HG03108 (cell line): ENCODE data around the gene BLVRA.
A peak's percentile ranks its signal among the peaks of the same experiment; 100 is the strongest.
"Not testable (repeated sequence)": the region's sequence is repeated elsewhere in the genome, so short reads cannot be mapped to it uniquely, and the experiment has no call there.

Source experiments
- ATAC-seq: cut with Tn5 transposase; IDR thresholded peaks from one replicate; pipeline ENCODE4 v1.9.1; 2021; ENCODE audit warnings: moderate library complexity; ENCODE audit not compliant: unreplicated experiment

Gene BLVRA, protein sequence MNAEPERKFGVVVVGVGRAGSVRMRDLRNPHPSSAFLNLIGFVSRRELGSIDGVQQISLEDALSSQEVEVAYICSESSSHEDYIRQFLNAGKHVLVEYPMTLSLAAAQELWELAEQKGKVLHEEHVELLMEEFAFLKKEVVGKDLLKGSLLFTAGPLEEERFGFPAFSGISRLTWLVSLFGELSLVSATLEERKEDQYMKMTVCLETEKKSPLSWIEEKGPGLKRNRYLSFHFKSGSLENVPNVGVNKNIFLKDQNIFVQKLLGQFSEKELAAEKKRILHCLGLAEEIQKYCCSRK

DNA sequence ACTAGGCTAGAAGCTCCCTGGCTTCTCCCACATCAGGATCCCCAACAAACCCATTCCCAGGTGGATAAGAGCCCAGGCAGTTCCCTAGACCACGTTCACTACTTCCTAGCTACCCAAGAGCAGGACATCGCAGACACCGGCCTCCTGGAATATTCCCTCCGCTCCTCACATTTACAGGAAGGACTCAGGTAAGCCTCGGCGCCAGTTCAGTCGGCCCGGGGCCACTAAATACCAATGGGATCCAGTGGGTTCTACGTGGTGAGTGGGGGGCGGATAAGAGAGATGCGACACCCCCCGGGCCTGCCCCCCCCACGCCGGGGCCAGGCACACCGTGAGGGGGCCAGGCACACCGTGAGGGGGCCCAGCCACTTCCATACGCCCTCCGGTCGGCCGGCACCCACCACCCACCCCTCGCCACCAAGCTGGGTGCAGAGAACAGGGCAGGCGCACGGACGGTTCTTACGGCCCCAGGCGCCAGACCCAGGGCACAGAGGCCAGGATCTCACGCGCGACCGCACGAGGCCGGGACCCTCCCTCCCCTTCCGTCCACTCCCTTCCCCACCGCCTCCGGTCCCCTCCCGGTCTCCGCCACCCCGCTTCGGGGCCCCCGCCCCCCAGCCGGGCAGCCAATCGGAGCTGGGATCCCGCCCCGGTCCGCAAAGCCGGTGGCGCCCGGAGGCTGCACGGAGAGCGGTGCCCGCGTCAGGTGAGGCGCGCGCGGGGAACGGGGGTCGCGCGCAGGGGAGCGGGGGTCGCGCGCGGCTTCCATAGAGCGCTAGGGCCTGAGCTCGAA lies at the start of gene BLVRA:
Gene BLVRA, plus strand, starts transcription at position 652 of the 793 bp plus-strand sequence. CDS start 12,479 bp downstream, outside the sequence.
- peak; percentile 73 for ATAC-seq

DNA sequence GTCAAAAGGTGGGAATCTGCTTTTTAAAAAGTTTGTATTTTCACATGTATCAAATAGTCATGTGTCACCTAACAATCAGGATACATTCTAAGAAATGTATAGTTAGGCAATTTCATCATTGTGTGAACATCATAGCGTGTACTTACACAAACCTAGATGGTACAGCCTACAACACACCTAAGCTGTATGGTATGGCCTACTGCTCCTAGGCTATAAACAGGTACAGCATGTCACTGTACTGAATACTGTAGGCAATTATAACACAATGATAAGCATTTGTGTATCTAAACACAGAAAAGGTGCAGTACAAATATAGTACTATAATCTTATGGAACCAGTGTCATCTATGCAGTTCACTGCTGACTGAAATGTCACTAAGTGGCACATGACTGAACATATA lies 47.0 kb upstream of the BLVRA start:
- ATAC-seq: no peak

DNA sequence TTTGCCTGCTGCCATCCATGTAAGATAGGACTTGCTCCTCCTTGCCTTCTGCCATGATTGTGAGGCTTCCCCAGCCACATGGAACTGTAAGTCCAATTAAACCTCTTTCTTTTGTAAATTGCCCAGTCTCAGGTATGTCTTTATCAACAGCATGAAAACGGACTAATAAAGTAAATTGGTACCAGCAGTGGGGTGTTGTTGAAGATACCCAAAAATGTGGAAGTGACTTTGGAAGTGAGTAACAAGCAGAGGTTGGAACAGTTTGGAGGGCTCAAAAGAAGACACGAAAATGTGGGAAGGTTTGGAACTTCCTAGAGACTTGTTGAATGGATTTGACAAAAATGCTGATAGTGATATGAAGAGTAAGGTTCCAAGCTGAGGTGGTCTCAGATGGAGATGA lies 42.5 kb upstream of the BLVRA start:
- ATAC-seq: not testable (repeated sequence)

DNA sequence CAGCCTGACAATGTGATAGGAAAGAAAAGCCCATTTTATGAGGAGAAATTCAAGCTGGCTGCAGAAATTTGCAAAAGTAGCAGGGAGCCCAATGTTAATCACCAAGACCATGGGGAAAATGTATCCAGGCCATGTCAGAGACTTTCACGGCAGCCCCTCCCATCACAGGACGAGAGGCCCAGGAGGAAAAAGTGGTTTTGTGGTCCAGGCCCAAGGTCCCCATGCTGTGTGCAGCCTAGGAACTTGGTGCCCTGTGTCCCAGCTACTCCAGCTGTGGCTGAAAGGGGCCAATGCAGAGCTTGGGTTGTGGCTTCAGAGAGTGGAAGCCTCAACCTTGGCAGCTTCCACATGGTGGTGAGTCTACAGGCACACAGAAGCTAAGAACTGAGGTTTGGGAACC lies 41.9 kb upstream of the BLVRA start:
- ATAC-seq: no peak

DNA sequence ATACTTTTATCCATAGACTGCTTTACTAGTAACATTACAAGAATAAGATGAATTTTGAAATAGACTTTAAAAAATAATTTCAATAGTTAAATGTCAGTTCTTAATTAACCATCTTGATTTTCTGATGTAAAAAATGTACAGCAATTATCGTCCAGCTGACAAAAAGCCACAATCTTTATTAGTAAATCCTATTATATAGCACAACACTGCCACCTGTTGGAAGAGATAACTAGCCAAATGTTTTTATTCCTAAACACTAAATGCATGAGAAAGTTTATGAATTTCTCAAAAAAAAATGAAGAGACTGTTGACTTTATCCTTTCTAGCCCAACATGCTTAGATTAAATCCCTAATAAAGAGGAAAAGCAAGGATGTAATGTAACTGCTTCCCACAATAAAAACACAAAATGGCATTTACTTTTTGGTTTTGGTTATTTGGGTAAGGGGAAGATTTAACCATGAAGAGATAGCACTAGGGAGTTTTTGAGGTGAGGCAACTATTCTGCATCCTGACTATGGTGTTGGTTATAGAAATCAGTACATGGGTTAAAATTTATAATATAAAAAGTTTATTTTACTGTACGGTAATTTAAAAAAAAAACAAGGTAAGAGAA lies 37.2 kb upstream of the BLVRA start:
- no peak for ATAC-seq

DNA sequence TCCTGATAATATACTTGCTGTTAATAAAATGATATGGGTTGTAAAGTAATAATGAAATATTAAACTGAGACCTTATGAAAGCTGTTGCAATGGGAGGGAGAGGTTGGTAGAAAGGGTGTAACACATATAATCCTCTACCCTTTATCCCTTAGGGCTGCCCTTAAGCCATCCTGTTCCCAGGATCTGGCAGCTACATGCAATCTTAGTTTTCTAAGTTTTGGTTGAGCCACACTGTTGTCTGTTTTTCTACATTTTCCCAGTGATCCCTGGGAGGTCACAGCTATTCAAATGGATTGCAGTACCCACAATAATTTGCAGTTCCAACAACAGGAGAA lies 35.5 kb upstream of the BLVRA start:
- no peak for ATAC-seq

DNA sequence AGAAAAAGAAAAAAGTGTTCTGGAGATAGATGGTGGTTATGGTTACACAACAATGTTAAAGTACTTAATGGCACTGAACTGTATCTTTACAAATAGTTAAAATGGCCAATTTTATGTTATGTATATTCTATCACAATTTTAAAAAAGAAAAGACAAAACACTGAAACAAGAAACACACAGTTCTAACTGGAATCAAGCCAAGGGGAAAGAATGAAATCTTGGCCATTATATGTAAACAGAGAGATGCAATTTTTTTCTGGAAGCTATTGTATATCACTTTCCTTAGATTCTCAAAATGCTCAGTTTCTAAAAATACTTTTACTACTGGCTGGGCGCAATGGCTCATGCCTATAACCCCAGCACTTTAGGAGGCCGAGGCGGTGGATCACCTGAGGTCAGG lies 33.2 kb upstream of the BLVRA start:
- no peak for ATAC-seq

DNA sequence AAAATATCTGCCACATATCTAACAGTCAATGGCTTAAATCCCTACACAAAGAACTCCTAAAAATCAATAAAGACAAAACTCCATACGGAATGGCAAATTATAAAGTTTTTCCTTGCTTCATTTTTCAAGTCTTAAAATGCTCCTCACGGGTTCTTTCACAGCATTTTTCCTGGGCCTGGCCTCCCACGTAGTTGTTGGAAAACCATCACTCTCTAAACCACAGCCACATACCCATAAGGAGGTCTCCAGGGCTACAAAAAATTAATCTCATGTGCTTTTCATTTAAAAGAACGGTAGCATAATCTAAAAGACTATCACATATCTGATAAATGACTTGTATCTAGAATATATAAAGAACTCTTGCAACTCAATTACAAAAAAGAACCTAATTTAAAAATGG lies 32.0 kb upstream of the BLVRA start:
- no peak for ATAC-seq

DNA sequence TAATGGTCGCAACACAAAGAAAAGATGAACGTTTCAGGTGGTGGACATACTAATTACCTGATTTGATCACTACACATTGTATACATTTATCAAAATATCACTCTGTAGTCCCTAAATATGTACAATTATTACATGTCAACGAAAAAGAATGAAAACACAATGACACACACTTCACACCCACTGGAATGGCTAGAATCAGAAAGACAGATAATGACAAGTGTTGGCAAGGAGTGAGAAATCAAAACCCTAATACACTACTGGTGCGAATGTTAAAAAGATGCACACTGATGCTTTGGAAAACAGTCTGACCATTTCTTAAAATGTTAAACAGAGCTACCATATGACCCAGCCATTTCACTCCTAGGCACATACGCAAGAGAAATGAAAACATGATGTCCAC lies 31.5 kb upstream of the BLVRA start:
- ATAC-seq: no peak

DNA sequence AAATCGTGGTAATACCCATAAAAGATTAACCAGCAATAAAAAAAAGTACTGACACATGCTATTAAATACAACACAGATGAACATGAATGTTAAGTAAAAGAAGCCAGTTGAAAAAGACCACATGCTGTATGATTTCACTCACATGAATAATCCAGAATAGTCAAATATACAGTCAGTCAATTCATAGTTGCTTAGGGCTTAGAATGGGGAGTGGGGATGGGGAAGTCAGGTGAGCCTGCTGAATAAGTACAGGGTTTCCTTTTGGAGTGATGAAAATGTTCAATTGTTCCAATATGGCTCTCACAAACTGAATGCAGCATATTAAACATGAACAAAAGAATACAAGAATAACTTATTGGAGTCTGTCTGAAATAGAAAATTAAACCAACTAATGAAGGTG lies 31.0 kb upstream of the BLVRA start:
- ATAC-seq: no peak

DNA sequence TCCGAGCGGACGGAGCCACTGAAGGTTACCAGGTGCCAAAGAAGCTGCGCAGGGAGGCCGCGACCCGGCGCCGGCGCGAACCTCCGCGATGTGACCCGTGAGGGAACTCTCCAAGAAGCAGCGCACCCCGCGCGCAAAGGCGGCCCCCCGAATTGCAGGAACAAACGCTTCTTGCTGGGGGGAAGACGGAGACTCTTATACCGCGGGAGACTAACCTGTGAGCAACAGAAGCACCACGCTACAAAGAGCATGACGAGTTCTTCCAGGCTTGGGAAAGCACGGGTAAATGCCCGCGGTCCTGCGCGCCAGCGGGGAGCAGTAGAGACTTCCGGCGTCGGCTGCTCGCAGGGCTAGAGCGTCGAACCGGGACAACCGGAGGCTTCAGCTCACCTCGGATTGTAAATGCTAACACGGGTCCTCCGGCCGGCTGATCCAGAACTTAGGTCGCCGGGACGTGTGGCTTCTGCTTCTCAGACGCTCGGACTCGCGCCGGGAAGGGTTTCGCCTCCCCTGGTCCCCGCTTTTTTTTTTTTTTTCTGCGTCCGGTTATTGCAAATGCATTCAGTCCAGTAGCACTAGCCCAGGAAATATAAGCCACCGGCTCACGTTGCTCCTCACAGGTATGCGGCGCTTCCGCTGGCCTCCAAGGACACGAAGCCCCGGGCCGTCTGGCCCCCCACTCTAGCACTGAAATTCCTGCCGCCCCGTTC lies 29.1 kb upstream of the BLVRA start, which contains the start of gene COA1:
Gene COA1, minus strand, starts transcription at position 310 of the 710 bp plus-strand sequence. CDS start 80,909 bp downstream, outside the sequence.
- ATAC-seq: peak; percentile 74

DNA sequence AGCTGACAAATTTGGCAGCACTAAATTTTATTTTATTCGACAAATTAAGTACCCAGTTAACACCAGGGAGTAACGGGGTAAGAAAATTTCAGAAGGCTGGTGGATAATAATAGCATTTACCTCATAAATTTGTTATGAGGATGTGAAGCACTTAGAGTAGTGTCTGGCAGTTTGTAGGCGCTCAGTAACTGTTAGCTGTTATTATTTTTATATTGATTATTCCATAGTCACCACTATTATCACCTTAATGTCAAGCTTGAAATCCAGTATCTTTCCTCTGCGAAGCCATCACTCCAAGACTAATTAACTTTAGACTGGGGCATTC lies 28.6 kb upstream of the BLVRA start:
- no peak for ATAC-seq

DNA sequence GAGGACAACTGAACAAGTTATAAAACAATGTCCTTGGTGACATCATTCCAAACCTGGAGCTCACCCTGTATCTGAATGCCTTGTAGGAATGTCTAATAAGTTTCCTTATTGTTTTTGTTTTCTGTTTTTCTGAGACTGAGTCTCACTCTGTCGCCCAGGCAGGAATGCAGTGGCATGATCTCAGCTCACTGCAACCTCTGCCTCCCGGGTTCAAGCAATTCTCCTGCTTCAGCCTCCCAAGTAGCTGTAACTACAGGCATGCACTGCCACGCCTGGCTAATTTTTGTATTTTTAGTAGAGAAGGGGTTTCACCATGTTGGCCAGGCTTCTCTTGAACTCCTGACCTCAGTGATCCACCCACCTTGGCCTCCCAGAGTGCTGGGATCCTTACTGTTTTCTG lies 27.0 kb upstream of the BLVRA start:
- not testable (repeated sequence) for ATAC-seq

DNA sequence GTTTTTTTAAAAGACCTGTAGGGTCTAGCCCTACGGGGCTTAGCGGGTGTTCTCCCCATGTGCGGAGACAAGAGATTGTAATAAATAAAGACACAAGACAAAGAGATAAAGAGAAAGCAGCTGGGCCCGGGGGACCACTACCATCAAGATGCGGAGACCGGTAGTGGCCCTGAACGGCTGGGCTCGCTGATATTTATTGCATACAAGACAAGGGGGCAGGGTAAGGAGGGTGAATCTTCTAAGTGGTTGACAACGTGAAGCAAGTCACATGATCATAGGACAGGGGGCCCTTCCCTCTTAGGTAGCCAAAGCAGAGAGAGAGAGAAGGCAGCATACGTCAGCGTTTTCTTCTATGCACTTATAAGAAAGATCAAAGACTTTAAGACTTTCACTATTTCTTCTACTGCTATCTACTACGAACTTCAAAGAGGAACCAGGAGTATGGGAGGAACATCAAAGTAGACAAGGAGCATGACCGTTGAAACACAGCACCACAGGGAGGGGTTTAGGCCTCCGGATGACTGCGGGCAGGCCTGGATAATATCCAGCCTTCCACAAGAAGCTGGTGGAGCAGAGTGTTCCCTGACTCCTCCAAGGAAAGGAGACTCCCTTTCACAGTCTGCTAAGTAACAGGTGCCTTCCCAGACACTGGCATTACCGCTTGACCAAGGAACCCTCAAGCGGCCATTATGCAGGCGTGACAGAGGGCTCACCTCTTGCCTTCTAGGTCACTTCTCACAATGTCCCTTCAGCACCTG lies 23.7 kb upstream of the BLVRA start:
- ATAC-seq: not testable (repeated sequence)

DNA sequence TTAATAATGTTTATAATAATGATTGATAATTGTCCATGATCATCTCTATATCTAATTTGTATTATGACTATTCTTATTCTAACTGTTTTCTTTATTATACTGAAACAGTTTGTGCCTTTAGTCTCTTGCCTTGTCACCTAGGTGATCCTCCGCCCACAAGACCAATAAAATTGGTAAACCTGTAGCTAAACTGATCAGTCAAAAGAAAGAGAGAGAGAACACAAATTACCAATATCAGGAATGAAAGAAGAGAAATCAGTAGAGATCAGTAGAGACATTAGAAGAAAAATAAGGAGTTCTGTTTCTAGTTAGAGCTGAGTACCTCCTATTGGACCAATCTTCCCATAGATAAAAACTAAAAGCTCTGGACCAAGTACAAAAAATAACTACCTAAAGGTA lies 23.1 kb upstream of the BLVRA start:
- peak; percentile 20 for ATAC-seq

DNA sequence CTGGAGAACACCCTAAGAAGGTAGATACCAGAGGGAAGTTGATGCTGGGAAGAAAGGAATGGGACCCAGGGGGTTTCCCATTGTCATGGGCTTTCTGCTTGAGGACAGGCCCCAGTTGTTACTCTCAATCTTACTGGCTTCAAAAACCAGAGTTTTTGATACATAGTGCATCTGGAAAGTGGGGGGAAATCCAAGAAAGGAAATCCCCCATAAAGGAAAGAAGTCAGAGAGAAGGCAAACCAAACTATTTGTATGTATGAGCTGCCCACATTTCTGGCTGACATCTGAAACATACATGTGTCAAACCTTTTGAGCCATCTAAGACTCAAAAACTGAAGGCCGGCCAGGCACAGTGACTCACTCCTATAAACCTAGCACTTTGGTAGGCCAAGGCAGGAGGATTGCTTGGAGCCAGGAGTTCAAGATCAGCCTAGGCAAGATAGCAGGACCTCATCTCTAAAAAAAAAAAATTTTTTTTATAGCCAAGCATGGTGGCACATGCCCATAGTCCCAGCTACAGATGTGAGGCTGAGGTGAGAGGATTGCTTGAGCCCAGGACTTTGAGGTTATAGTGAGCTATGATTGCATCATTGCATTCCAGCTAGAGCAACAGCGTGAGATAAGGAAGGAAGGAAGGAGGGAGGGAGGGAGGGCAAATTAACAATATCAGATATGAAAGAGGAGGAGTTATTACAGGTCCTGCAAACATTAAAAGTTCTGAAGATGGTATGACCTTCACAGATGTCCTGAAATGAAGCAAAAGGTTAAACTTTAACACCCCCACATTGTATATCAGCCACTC lies 22.5 kb upstream of the BLVRA start:
- ATAC-seq: peak; percentile 68

DNA sequence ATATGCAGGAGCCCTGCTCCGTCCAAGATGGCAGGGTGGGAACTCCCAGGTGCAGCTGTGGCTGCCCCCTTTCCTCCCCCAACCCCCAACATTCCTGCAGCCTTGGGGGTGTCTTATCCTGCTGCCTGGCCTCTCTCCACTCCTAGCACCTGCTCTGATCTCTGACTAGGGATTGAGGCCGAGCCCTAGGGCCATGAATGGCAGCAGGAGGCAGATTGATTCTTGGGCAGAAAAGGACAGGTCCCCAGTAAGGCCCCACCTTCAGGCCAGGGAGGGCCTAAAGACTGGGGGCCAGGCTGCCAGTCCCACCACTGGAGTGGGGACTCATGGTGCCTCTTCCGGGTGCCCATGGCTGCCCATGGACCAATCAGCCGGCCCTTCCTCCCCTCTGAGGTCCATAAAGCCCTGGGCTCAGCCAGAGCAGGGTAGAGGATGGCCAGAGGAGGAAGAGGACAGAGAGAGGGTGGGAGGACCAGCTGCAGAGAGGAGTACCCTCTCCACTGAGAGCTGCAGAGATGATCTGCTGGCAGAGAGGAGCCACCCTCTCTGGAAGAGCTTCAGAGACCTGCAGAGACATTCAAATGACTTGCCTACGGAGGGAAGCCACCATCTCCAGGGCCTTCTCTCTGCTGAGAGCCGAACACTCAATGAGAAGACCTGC lies 20.9 kb upstream of the BLVRA start:
- no peak for ATAC-seq

DNA sequence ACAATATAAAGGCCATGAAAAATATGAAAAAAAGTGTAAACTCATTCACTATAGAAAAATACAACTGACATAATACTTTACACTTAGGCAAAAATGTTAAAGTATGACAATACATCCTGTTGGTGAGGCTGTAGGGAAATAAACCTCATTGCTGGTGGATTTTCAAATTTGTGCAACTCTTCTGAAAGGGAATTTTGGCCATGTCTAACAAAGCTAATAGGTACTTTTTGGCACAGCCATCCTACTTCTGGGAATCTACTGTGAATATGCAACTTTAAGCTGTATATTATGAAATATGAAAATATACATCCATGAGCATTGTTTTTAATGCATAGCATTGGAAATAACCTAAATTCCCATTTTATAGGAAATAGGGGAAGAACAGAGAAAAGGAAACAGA lies 15.8 kb upstream of the BLVRA start:
- ATAC-seq: no peak

DNA sequence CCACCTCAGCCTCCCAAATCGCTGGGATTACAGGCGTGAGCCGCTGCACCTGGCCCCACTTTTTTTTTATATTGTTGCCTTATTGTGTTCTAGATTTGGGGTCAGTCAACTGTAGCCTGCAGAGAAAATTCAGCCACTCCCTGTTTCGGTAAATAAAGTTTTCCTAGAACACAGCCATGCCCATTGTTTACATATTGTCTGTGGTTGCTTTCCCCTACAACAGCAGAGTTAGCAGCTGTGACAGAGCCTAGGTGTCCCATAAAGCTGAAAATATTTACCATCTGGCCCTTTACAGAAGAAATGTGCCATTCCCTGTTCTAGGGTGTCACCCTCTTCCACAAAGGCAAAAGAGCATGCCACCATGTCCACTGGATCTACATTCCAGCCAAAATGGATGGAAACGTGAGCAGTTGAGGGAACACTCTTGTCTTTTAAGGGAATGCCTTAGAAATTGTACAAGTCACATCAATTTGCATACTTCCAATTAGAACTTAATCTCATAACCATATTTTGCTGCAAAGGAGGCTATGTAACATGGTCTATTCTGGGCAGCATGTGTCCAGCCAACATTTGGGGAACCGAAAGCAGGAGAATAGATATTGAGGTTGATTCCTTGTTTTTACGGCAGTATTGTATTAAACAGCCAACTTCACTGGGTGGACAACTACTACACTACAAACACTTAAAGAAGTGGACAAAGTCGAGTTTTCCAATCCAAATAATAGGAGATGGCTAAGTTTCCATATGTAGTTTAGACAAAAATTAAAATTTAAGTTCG lies 11.0 kb upstream of the BLVRA start:
- ATAC-seq: no peak
